ENCODE measurements around the gene ADAM12.

ADAM12 gene

DNA sequence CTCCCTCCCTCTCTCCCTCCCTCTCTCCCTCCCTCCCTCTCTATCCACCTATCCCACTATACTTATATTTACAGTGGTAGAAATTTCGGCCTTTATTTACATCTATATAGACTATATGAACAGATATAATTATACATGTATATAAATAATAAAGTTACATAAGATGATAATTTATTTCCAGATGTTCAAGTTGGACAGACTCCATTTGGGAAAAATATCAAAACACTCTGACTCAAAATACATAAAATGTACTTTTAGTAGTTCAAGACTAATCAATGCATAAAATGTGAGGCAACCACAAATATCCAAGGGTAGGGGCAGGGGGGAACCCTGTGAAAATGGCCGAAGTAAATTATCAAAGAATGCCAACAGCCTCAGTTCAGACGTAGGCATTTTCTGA lies 288.9 kb downstream of the ADAM12 start:
- DNase-seq = no peak

DNA sequence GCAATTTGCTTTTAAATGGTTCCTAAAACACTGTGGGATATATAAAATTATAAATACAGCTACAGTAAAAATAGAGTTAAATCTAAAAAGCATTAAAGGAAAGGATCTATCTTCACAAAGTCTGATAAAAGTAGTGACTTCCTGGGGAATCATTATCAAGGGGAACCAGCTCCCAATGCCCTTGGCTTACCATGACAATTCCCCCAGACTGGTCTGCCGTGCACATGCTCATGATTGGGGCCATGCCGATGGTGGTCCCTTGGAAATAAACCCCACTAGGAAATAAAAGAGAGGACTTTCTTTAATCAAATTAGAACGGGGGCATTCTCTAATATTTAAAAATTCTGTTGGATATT lies 290.1 kb downstream of the ADAM12 start:
- no peak for DNase-seq

DNA sequence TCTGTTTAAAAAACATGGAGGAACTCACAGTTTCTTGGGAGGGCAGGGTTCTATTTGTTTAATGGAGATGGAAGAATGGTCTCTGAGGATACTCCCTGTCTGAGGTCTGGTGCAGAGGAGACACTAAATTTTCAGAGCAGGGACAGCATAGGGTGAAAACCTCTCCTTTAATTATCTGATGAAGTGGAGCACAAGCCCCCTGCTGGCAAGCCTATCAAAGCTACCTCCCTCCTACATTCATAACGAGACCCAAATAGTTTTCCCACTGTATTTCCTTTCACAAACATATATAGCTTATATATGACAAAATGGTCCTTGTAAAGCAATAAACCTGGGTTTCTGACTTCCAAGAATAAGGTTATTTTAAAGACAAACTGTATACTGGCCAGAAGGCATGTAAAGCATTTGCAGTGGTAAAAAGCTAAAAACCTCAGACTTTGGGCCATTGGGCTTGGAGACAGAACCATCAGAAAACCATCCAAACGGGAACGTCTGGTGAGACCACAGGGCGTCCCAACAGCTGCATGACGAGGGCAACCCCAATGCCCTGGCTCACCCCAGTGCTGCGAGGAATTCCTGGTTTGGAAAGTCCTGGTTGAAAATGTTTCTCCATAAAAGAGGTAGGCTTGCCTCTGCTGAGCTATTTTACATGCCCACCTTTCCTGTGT lies 290.6 kb downstream of the ADAM12 start:
- DNase-seq = no peak

DNA sequence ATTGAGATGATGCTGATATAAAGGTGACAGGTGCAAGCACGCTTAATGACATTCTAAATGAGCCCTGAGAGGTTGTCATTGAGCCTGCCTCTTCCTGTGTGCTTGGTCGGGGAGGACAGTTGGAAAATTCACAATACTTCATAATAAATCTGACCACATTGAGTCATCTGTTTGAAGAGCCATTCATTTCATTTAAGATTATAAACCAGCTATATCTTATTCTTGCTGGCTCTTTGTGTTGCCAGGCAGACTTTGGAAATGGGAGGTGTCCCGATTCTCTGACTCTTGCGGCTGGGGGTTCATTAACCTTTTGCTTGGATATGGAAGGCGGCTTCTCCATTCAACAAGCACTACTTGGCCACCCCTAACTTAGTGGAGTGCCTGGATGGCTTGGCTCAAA lies 293.7 kb downstream of the ADAM12 start:
- no peak for DNase-seq

DNA sequence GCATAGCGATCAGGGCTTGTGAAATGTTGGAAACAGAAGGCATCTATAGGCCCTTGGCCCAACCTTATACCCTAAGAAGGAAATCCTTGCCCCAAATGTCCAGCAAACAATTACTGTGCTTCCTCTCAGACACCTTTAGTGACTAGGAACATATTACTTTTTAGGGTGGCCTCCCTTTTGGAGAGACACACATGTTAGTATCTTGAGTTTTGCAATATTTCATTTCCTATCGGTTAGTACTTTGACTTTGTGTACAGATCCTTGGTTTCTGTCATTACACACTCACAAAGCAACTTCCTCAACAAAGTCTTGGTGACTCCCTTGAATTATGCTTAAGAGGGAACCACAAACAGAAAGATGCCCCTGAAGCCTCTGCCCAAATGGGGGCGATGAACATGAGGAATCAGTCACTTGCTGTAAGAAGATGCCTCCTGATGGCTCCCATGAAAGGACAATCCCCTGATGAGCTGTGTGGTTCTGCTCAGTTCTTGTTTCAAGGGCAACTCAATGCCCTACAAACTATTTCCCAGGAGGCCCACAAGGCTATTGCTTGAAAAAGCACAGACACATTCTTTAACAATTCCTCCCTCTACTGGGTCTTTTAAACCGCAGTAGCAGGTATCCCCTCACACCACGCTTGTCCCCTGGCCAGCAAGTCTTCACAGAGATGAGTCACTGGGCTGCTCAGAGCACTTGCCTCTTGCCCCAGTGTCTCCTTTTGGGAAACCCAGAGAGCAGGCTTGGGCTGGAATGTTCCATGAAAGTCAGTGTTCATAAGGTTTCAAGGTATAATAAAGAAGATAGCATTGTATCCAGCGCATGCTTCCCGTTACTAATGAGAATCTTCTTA lies 295.7 kb downstream of the ADAM12 start:
- DNase-seq = no peak

DNA sequence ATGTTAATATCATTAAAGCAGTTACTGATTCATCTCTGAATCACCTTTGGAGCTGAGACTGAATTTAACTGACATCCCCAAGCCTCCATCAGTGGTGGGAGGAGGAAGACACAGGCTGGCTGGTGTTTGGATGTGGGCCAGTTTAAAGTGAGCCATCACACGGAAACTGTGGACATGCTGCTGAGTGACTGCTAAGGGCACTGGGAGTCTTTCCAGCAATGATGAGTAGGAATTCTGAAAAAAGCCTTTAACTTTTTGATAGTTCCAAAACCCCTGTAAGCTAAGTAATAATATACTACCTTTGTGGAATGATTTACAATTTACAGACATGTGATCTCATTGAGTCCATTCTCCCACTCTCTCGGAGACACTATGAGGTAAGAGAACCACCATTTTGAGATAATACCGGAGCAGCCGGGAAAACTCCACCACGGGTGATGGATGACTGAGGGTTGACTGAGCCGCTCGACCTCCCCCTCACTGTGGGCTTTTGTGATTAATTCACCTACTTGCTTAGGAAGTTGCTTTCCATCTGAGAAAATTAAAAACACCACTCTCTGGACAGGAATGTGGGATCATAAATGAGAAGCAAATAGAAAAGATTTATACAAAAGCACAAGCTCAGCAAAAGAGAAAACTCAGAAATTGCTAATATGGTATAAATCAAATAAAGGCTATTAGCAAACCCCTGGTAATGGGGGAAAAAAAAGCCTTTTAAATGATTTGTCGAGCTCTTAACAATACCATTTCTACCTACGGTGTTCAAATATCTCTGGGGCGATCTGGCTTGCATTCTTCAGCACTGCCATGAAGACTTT lies 297.2 kb downstream of the ADAM12 start:
- no peak for DNase-seq

DNA sequence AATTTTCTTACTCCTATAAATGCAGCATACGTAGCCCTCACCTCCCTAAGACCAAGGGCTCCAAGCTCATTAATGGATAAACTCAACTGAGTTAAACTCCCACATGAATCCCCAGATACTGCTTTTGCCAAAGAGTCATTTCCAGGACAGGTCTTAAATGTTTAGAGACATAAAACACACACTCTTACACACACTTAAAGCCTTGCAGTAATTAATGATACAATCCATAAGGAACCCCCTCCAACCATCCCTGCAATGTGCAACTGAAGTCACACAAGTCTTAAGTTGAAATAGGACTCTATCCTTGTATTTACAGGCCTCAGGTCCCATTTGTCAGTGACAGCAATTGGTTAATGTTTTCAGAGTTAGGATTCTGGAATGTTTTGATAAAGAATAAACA lies 297.8 kb downstream of the ADAM12 start:
- no peak for DNase-seq

DNA sequence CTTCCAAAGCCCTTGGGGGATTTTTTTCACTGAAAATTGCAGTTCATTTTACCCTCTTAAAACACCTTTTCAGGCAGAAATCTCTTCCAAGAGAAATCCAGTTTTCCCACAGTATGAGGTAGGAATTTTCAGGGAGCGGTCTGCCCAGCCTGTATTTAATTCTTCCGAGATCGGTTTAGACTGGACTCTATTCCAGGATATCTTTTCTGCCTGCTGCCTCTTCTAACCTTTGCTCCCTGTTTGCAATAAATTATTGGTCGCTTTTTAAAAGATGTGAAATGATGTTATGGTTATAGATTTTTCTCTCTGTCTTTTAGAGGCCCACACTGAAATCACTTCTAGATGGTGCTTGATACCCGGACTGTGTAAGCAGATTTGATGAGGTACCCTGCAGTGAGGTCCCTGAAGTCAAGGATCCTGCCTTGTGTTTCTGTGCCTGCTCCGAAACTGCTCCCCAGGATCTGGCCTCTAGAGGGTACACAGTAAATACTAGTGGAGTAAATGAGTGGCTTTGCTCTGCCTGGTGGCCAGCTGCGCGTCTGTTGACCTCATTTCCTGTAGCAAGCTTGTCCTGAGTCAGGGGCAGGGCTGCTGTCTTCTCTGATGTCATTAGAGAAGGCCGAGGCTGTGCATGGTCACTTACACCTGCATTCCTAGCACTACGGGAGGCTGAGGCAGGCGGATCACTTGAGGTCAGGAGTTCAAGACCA lies 300.3 kb downstream of the ADAM12 start:
- DNase-seq = no peak

DNA sequence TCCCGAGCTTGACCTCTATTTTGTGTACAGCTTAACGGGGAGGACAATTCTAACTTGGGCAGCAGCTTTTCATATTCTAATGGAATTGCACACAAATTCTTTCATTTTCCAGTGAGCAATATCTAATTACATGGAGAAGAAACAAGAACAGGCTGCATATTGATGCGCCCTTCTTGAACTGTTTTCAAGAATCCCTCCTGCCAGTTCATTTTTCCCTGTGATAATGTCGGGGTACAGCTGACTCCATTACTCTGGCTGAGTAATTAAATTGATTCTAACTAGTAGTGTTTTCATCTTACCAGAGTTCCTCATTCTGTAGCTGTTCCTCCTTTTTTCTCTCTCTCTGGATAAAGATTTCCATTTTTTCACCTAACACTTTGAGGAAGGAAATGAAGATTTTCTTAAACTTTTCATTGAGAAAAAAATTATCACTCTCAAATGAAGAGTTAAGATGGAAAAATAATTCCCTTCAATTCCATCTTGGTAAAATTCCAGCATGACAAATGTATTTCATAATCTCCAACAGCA lies 301.1 kb downstream of the ADAM12 start:
- no peak for DNase-seq

DNA sequence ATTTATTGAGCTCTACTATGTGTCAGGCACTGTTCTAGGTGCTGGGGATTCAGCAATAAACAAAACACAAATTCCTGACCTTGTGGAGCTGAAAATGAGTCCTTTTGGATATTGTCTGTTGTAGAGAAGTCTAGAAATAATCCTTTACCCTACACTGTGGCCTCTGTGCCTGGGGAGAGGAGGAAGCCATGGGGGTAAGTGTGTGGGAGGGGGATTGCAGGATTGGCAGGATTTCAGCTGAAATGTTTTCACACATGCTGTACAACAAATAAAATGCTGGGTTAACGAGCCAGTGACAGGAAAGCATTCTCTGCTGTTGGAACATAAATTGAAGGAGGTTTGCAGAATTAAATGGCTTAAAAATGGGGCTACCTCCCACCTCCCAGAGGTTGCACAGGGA lies 302.5 kb downstream of the ADAM12 start:
- DNase-seq = no peak

DNA sequence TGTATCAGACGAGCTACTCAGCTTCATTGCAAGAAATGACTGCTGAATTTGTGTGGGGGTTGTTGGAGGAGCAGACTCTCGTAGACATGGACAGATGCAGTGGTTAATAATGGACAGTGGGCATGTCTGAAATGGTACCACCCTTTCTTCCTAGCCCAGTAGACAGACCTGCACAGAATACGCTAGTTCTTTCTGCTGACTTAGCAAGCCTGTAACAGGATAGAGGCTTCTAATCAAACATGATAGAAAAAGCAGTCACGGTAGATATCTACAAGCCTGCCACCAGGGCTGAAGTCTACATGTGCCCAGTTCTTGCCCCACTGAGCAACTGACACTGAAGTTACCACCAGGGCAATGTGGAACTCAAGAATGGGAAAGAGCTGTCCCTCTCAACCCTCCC lies 303.9 kb downstream of the ADAM12 start:
- DNase-seq = no peak

DNA sequence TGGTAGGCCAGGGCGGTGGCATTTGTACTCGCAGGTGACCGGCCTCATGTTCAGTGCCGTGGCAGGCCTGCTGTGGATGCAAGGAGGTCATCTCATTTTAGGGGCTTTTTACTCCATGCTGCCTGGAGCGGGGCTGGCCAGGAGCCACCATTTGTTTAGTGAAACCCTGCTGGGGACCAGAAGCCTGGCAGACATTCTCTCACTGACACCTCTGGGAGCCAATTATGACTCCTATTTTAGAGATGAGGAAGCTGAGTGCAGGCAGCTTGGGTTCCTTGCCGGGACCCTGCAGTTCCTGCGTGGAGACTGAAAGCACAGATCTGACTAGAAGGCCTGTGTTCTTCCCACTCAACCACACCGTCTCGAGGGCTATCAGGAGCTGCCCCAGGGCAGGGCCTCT lies 305.3 kb downstream of the ADAM12 start:
- no peak for DNase-seq

DNA sequence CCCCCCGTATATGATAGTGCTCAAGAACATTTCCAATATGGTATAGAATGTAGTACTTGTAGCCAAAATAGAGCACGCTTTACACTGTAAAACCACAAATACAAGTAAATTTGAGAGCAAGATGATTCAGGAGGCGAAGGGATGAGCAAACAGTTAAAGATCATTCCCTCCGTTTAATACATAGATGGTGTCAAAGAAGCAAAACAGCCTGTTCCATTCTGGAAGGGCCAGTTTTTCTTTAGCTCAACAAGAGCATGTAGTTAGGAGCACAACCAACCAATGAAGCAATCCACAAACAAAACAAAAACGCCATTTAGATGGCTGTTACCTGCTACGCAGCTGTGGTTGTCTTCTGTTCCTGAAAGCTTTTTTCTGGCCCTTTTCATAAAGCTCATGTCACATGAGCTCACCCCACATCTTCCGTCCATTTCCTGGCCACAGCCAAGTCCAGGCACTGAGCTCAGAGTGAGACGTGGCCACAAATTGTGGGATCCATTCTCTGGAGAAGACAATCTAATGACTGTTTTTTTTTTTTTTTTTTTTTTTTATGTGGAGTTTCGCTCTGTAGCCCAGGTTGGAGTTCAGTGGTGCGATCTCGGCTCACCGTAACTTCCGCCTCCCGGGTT lies 306.3 kb downstream of the ADAM12 start:
- DNase-seq = no peak

DNA sequence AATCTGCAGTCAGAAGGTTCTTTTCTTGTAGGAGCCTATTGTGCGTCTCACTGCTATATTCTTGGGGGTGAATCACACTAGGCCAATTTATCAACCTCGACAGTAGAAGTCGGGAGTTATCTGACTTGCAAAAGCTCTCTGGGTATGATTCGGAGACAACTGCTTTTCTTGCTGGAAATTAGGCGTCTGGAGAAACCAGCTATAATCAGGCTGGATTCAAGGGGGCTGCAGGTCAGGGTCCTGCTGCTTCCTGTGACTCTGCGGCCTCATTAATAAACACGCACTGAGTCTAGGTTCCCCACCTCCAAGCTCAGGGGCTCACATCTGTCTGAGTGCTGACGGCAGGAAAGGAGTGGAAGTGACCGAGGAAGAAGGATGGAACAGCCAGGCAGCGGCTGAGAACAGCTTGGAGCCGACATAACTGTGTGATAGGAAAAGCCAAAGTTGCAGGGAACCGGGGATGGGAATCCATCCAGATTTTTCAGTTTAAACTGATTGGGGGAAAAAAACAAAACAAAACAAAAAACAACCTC lies 307.3 kb downstream of the ADAM12 start:
- no peak for DNase-seq

DNA sequence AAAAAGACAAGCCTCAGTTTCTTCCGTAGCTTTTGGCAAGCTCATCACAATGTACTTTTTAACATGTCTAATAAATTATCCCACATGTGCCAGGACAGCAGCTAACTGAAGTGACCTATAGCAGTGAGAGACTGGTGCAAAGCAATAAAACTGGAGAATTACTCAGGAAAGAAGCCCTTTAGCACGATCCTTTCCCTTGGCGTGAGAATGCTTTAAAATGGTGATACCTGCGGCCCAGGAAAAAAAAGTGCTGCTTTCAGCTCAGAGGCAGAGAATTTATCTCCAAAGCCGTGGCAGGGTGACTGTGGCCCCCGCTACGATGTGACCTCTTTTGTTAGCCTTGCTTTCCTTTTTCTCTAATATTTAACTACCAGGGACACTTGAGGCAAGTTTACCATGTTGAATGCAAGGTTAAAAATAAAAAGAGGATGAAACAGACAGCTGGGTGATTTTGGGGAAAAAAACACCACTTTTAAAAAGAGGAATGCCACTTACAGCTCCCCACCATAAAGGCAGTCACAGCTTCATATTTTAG lies 307.9 kb downstream of the ADAM12 start:
- no peak for DNase-seq

DNA sequence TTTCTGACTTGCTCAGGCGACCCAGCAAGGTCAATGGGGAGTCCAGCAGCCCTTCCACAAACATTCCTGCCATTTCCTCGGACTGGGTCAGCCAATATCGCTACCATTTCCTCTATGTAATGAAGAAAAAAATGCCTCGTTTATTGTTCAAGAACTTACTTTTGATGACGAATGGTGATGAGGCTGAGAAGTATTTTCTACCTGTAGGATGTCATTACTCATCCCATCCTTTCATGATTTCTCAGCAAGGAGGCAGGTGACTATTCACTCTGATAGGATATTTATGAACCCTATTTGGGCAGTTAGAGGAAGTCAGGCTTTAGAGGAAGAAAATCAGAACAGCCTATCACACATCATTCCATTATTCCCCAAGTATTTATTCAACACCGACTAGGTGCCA lies 313.3 kb downstream of the ADAM12 start:
- no peak for DNase-seq

DNA sequence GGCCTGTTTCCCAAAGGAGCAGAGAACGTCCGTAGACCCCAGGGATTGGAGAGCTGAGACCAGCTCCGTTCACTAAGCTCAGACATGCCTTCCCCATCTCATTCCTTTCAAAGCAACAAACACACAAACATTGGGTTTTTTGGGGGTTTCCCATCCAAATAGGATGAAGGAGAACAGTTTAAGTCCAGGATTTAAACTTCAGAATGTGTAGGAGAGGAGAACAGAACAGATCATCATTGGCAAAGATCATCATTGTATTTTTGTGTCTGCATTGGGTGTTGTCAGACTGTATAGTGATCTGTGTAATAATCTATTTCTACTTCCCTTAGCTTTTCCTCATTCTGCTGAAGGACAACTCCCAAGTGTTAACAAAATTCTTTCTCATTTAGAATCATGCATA lies 314.0 kb downstream of the ADAM12 start:
- no peak for DNase-seq

DNA sequence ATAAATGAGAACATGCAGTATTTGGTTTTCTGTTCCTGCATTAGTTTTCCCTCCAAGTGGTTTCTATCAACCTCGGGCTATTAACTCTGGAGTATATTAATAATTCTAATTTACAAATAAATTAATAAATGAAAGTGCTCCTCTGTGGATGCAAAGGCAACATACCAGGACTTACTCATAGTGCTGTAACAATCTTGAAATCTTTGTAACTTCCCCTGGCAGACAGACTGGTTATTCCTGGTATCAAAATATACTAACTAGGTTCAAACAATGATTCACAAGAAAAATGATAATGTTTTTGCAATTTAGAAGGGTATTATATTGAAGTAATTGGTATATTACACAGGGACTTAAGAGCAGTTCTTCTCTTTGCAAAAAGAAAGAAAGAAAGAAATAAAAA lies 314.7 kb downstream of the ADAM12 start:
- no peak for DNase-seq

DNA sequence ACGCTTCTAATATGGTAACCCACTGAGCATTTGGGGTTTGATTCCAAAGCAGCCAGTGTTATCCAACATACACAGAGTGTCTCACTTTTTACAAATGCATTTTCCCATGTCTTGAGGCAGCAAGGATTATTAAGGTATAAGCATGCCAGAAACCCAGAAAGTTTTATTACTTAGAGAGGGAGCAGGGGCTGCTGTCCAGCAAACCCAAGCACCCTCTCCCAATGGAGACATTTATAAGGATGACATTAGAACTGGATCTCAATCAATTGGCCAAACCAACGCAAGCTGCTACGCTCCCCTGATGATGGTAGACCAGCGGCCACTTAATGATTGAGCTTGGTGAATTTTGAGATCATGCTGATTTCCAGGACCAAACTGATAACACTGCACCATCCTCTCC lies 315.7 kb downstream of the ADAM12 start:
- DNase-seq = no peak

DNA sequence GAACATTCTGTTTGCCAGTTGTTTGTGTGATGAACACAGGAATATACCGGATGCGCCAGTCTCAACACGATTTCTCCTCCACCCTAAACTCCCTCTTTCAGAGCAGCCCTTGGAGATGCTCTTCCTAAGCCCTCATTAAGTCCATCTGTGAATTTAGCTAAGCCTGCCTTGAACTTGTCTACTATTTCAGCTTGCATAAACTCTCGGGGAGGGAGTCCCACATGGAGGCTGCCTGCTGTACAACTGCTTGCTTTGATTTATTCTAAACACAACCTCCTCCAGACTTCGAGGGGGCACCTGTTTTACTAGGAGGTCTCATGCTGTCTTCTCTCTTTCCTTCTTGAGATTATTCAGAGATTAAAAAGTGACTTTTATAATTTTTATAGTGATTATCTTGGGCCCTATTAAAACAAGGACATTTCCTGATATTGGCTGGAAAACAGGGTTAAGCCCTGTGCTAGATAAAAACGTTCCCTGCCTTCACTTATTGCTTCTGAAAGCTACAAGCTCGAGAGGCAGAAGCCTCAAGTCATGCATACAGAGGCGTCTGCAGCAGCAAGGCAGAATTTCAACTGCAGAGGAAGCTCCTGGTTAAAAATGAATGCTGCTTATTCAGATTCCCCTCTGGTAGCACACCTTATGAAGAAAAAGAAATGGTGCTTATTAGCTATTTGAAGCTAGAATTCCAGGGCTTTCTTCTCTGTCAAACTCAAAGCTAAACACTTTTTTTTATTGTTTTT lies 317.6 kb downstream of the ADAM12 start:
- no peak for DNase-seq

DNA sequence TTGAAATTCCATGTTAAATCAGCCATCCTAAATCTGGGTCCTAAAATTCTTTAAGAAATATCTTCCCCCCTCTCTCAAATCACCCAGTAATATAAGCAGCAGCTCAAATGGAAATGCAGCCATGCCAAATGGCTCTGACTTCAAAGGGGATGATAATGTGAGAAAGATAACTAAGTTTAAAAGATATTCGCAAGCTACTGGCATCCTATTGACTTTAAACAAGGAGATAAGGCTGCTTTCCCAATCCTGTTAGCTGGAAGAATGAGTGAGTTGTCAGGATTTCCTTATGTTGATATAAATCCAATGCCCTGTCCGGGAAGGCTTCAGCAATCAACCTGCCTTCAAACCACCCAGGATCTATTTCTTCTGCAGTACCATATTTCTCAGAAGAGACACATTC lies 320.0 kb downstream of the ADAM12 start:
- no peak for DNase-seq

Data from RPMI8226 (cell line).